Liver (tissue), 9 donors: ENCODE data around the gene ADNP. TPM values are rescaled to one million over a fixed set of nuclear protein-coding genes. Genes with fewer than 3 reads are reported as not detected.

Source experiments
- DNase-seq: peaks from one replicate; pipeline ENCODE4 v3.0.0-alpha.2; 2017; ENCODE audit warnings: low spot score
- H3K27ac ChIP-seq, 2 donors: one replicate each; pipeline ENCODE4 v1.7.0; 2013; ENCODE audit warnings: inconsistent platforms in 2 of 2, low read length in 2 of 2, control low read depth in 1 of 2, low read depth in 1 of 2, mild to moderate bottlenecking in 1 of 2
- H3K27me3 ChIP-seq, 4 donors: one replicate each; pipeline versions ENCODE4 v1.6.1 to v1.7.0; 2013; ENCODE audit warnings: low read length in 3 of 4, inconsistent platforms in 1 of 4, mild to moderate bottlenecking in 1 of 4, moderate library complexity in 1 of 4; ENCODE audit not compliant: control insufficient read depth in 4 of 4, insufficient read depth in 4 of 4
- H3K36me3 ChIP-seq, 4 donors: one replicate each; pipeline versions ENCODE4 v1.6.1 to v1.7.0; 2013; ENCODE audit warnings: low read length in 3 of 4, mild to moderate bottlenecking in 3 of 4, low read depth in 1 of 4, moderate library complexity in 1 of 4; ENCODE audit not compliant: control insufficient read depth in 4 of 4, insufficient read depth in 3 of 4
- H3K4me1 ChIP-seq, 4 donors: one replicate each; pipeline versions ENCODE4 v1.6.1 to v1.7.0; 2013; ENCODE audit warnings: low read length in 3 of 4, mild to moderate bottlenecking in 3 of 4, moderate library complexity in 1 of 4; ENCODE audit not compliant: control insufficient read depth in 4 of 4, insufficient read depth in 4 of 4
- H3K4me3 ChIP-seq, 3 donors: one replicate each; pipeline versions ENCODE4 v1.6.1 to v1.7.0; 2013; ENCODE audit warnings: low read length in 3 of 3, control low read depth in 1 of 3, low read depth in 1 of 3, mild to moderate bottlenecking in 1 of 3
- H3K9ac ChIP-seq, 2 donors: one replicate each; pipeline ENCODE4 v1.7.0; 2013; ENCODE audit warnings: low read length in 2 of 2, mild to moderate bottlenecking in 2 of 2, moderate library complexity in 2 of 2, control low read depth in 1 of 2, low read depth in 1 of 2
- H3K9me3 ChIP-seq, 4 donors: one replicate each; pipeline versions ENCODE4 v1.6.1 to v1.7.0; 2013; ENCODE audit warnings: low read length in 3 of 4; ENCODE audit not compliant: control insufficient read depth in 4 of 4
- EGR1 ChIP-seq, 2 donors: IDR thresholded peaks; 2 replicates each; pipeline ENCODE4 v1.6.1; 2016 to 2018; ENCODE audit warnings: antibody characterized with exemption in 2 of 2, low read depth in 2 of 2
- FOXA1 ChIP-seq: IDR thresholded peaks from 2 replicates; pipeline ENCODE4 v1.6.1; 2016; ENCODE audit warnings: antibody characterized with exemption
- FOXA2 ChIP-seq: IDR thresholded peaks from 2 replicates; pipeline ENCODE4 v1.6.1; 2016; ENCODE audit warnings: antibody characterized with exemption
- GABPA ChIP-seq, 2 donors: IDR thresholded peaks in 1 of 2; conservative IDR thresholded peaks in 1 of 2; 2 replicates each; pipeline ENCODE4 v1.6.1; 2016; ENCODE audit warnings: antibody characterized with exemption in 2 of 2, mild to moderate bottlenecking in 1 of 2, moderate library complexity in 1 of 2
- HNF4A ChIP-seq, 2 donors: conservative IDR thresholded peaks; 2 replicates each; pipeline ENCODE4 v1.6.1; 2016; ENCODE audit warnings: antibody characterized with exemption in 2 of 2, mild to moderate bottlenecking in 2 of 2
- JUND ChIP-seq, 2 donors: IDR thresholded peaks; 2 replicates each; pipeline ENCODE4 v1.6.1; 2016; ENCODE audit warnings: antibody characterized with exemption in 2 of 2
- NR2F2 ChIP-seq: IDR thresholded peaks from 2 replicates; pipeline ENCODE4 v1.6.1; 2016; ENCODE audit warnings: antibody characterized with exemption
- RXRA ChIP-seq, 2 donors: IDR thresholded peaks; 2 replicates each; pipeline ENCODE4 v1.6.1; 2017 to 2018; ENCODE audit warnings: antibody characterized with exemption in 2 of 2, mild to moderate bottlenecking in 1 of 2
- SP1 ChIP-seq: IDR thresholded peaks from 2 replicates; pipeline ENCODE4 v1.6.1; 2018; ENCODE audit warnings: antibody characterized with exemption, mild to moderate bottlenecking
- TAF1 ChIP-seq: conservative IDR thresholded peaks from 2 replicates; pipeline ENCODE4 v1.6.1; 2016; ENCODE audit warnings: antibody characterized with exemption, mild to moderate bottlenecking
- WGBS: extraction: QIAGEN DNeasy Blood & Tissue Kit; methylation state at CpG from one replicate; pipeline ENCODE4 v1.1.7; 2013; 5-methylcytosine and 5-hydroxymethylcytosine counted together
- polyA plus RNA-seq, 2 donors: library from polyadenylated mRNA; stranded (reverse) in 1 of 2; unstranded in 1 of 2; fragments of 200-250 nt in 1 of 2; fragments of >200 nt in 1 of 2; fragmentation: Nextera tagmentation in 1 of 2; extraction: Ambion mirVana in 1 of 2; gene quantifications; one replicate each; pipeline versions ENCODE4 v1.2.1 to v1.2.3, GENCODE V29; 2013 to 2015
- total RNA-seq, 2 donors: library from RNA; depleted of rRNA; stranded (reverse); fragments of >200 nt; gene quantifications; one replicate each; pipeline ENCODE4 v1.2.3, GENCODE V29; 2014
- TF ChIP-seq, protein P1 (sequence below): fragments of 150-350 bp; IDR thresholded peaks from 2 replicates; pipeline ENCODE4 v1.5.1; 2017; ENCODE audit warnings: improper control_type of control experiment, low read depth, low read length; ENCODE audit not compliant: missing input control
- TF ChIP-seq, protein P2 (sequence below): IDR thresholded peaks from 2 replicates; pipeline ENCODE4 v1.6.1; 2016; ENCODE audit warnings: antibody characterized with exemption
- TF ChIP-seq, protein P3 (sequence below): IDR thresholded peaks from 2 replicates; pipeline ENCODE4 v1.6.1; 2016; ENCODE audit warnings: antibody characterized with exemption
- TF ChIP-seq, protein P4 (sequence below): IDR thresholded peaks from 2 replicates; pipeline ENCODE4 v1.6.1; 2016; ENCODE audit warnings: antibody characterized with exemption
- TF ChIP-seq, protein P5 (sequence below): IDR thresholded peaks from 2 replicates; pipeline ENCODE4 v1.6.1; 2016; ENCODE audit warnings: antibody characterized with exemption, mild to moderate bottlenecking
- donor health status: healthy.
- donor health status: healthy.
- donor health status: healthy.
- donor health status: healthy.
- donor health status: healthy.

The ADNP gene
- total and polyA plus RNA-seq, 4 donors = 9.3 to 25.4 (median 20.1) TPM

DNA sequence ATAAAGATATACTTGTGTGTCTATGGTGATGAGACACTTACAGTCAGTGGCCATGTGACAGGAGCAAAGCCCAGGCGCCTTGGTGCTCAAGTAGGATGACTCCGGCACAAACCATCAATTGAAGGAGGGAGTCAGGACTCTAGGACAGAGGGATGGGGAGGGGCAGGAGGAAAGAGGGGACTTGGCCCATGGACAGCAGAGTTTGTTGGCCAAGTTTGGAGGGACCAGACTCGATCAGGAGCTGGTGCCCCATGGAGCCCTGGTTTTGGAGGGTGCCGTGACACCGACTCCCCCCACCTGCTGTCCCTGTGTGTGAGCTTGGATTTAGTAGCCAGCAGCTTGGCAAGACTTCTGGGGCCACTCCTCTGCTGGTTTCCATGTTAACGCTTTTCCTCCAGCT is 66.1 kb downstream of the ADNP start:
- 96% methylated on average over 6 of the region's 6 CpGs for WGBS
- H3K4me1 ChIP-seq = no peaks in the 10 kb centered on the region
- no peak overlapping the region for H3K9ac ChIP-seq
- TF ChIP-seq, protein P1, sequence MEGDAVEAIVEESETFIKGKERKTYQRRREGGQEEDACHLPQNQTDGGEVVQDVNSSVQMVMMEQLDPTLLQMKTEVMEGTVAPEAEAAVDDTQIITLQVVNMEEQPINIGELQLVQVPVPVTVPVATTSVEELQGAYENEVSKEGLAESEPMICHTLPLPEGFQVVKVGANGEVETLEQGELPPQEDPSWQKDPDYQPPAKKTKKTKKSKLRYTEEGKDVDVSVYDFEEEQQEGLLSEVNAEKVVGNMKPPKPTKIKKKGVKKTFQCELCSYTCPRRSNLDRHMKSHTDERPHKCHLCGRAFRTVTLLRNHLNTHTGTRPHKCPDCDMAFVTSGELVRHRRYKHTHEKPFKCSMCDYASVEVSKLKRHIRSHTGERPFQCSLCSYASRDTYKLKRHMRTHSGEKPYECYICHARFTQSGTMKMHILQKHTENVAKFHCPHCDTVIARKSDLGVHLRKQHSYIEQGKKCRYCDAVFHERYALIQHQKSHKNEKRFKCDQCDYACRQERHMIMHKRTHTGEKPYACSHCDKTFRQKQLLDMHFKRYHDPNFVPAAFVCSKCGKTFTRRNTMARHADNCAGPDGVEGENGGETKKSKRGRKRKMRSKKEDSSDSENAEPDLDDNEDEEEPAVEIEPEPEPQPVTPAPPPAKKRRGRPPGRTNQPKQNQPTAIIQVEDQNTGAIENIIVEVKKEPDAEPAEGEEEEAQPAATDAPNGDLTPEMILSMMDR = no peak
- TF ChIP-seq, protein P2, sequence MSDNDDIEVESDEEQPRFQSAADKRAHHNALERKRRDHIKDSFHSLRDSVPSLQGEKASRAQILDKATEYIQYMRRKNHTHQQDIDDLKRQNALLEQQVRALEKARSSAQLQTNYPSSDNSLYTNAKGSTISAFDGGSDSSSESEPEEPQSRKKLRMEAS = no peak
- TF ChIP-seq GABPA (IDR thresholded peaks at IDR 0.05 in 1 of 2, conservative IDR thresholded peaks at IDR 0.05 in 1 of 2) = no peak
- no peak for TF ChIP-seq EGR1 (IDR thresholded peaks at IDR 0.05; ENCODE audit: low read depth in 2 of 2)
- no peak for TF ChIP-seq NR2F2
- TF ChIP-seq TAF1 = no peak
- TF ChIP-seq FOXA1 = no peak
- TF ChIP-seq FOXA2 = no peak
- TF ChIP-seq RXRA (IDR thresholded peaks at IDR 0.05) = no peak
- DNase-seq = no peak
- H3K4me3 ChIP-seq = no peak overlapping the region
- H3K36me3 ChIP-seq = no peaks in the 10 kb centered on the region
- no peak overlapping the region for H3K27ac ChIP-seq
- no peaks in the 10 kb centered on the region for H3K9me3 ChIP-seq
- no peaks in the 10 kb centered on the region for H3K27me3 ChIP-seq

DNA sequence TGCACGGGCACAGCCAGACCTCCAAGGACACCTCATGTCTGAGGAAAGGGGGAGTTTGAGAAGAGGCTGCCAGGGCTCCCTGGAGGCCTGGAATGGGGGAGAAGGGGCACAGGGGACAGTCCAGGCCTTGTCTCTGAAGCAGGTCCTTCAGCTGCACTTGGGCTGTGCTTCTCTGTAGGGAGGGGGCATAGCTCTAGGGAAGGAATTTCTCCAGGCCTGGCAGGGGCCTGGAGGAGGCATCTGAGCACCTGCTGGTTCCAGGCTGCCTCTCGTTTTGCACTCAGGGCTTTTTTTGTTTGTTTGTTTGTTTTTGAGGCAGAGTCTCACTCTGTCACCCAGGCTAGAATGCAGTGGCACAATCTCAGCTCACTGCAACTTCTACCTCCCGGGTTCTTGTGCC is 68.7 kb downstream of the ADNP start:
- 68% methylated on average over 3 of the region's 3 CpGs for WGBS
- no peak for TF ChIP-seq NR2F2
- no peak for TF ChIP-seq HNF4A (conservative IDR thresholded peaks at IDR 0.05)
- no peak for TF ChIP-seq RXRA (IDR thresholded peaks at IDR 0.05)
- TF ChIP-seq EGR1 (IDR thresholded peaks at IDR 0.05; ENCODE audit: low read depth in 2 of 2) = no peak
- TF ChIP-seq SP1 = no peak
- TF ChIP-seq, protein P3, sequence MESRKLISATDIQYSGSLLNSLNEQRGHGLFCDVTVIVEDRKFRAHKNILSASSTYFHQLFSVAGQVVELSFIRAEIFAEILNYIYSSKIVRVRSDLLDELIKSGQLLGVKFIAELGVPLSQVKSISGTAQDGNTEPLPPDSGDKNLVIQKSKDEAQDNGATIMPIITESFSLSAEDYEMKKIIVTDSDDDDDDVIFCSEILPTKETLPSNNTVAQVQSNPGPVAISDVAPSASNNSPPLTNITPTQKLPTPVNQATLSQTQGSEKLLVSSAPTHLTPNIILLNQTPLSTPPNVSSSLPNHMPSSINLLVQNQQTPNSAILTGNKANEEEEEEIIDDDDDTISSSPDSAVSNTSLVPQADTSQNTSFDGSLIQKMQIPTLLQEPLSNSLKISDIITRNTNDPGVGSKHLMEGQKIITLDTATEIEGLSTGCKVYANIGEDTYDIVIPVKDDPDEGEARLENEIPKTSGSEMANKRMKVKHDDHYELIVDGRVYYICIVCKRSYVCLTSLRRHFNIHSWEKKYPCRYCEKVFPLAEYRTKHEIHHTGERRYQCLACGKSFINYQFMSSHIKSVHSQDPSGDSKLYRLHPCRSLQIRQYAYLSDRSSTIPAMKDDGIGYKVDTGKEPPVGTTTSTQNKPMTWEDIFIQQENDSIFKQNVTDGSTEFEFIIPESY = no peak
- TF ChIP-seq, protein P4, sequence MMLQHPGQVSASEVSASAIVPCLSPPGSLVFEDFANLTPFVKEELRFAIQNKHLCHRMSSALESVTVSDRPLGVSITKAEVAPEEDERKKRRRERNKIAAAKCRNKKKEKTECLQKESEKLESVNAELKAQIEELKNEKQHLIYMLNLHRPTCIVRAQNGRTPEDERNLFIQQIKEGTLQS = no peak
- TF ChIP-seq, protein P1 = no peak
- TF ChIP-seq FOXA2 = no peak
- TF ChIP-seq, protein P5, sequence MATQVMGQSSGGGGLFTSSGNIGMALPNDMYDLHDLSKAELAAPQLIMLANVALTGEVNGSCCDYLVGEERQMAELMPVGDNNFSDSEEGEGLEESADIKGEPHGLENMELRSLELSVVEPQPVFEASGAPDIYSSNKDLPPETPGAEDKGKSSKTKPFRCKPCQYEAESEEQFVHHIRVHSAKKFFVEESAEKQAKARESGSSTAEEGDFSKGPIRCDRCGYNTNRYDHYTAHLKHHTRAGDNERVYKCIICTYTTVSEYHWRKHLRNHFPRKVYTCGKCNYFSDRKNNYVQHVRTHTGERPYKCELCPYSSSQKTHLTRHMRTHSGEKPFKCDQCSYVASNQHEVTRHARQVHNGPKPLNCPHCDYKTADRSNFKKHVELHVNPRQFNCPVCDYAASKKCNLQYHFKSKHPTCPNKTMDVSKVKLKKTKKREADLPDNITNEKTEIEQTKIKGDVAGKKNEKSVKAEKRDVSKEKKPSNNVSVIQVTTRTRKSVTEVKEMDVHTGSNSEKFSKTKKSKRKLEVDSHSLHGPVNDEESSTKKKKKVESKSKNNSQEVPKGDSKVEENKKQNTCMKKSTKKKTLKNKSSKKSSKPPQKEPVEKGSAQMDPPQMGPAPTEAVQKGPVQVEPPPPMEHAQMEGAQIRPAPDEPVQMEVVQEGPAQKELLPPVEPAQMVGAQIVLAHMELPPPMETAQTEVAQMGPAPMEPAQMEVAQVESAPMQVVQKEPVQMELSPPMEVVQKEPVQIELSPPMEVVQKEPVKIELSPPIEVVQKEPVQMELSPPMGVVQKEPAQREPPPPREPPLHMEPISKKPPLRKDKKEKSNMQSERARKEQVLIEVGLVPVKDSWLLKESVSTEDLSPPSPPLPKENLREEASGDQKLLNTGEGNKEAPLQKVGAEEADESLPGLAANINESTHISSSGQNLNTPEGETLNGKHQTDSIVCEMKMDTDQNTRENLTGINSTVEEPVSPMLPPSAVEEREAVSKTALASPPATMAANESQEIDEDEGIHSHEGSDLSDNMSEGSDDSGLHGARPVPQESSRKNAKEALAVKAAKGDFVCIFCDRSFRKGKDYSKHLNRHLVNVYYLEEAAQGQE = no peak
- TF ChIP-seq GABPA (IDR thresholded peaks at IDR 0.05 in 1 of 2, conservative IDR thresholded peaks at IDR 0.05 in 1 of 2) = no peak
- TF ChIP-seq TAF1 = no peak
- TF ChIP-seq, protein P2 = no peak
- no peak for TF ChIP-seq JUND (IDR thresholded peaks at IDR 0.05)
- Histone ChIP-seq H3K4me1 (peaks cover 0 to 2% (median under 1%) of the 10 kb centered on the region in 4 donors), H3K9ac (no peak overlapping the region), H3K4me3 (no peak overlapping the region), H3K27me3 (no peaks in the 10 kb centered on the region), H3K9me3 (no peaks in the 10 kb centered on the region), H3K27ac (no peak overlapping the region), H3K36me3 (no peaks in the 10 kb centered on the region)
- no peak for DNase-seq
